ENCODE results near the gene WRNIP1.

Gene WRNIP1

GRCh38 chr6:2765166-2765895 is at the start of gene WRNIP1:
Gene WRNIP1 (plus strand): TSS chr6:2765393. CDS start chr6:2765623, 230 bp downstream.
- peak; percentile 92 for DNase-seq (ENCODE audit: low read depth, low spot score)

GRCh38 chr6:2715737-2716136 is 49.5 kb upstream of the WRNIP1 start:
- no peak for DNase-seq (ENCODE audit: low read depth, low spot score)

- no peak for DNase-seq (ENCODE audit: low read depth, low spot score)
These were observed 48.1 kb upstream of the WRNIP1 start for GRCh38 chr6:2716936-2717700.

GRCh38 chr6:2718334-2719092 is 46.7 kb upstream of the WRNIP1 start:
- DNase-seq (ENCODE audit: low read depth, low spot score): no peak

GRCh38 chr6:2719093-2719455 is 46.1 kb upstream of the WRNIP1 start:
- DNase-seq (ENCODE audit: low read depth, low spot score): no peak

- DNase-seq (ENCODE audit: low read depth, low spot score): no peak
These were observed 44.0 kb upstream of the WRNIP1 start for GRCh38 chr6:2721219-2721618.

- no peak for DNase-seq (ENCODE audit: low read depth, low spot score)
These were observed 39.7 kb upstream of the WRNIP1 start for GRCh38 chr6:2725364-2725988.

GRCh38 chr6:2725999-2726567 is 39.1 kb upstream of the WRNIP1 start:
- DNase-seq (ENCODE audit: low read depth, low spot score): no peak

GRCh38 chr6:2729921-2730320 is 35.3 kb upstream of the WRNIP1 start:
- no peak for DNase-seq (ENCODE audit: low read depth, low spot score)

- no peak for DNase-seq (ENCODE audit: low read depth, low spot score)
These were observed 34.7 kb upstream of the WRNIP1 start for GRCh38 chr6:2730353-2731107.

GRCh38 chr6:2731281-2731909 is 33.8 kb upstream of the WRNIP1 start:
- no peak for DNase-seq (ENCODE audit: low read depth, low spot score)

- DNase-seq (ENCODE audit: low read depth, low spot score): no peak
These were observed 32.6 kb upstream of the WRNIP1 start for GRCh38 chr6:2732503-2733089.

GRCh38 chr6:2733324-2733723 is 31.9 kb upstream of the WRNIP1 start:
- DNase-seq (ENCODE audit: low read depth, low spot score): no peak

GRCh38 chr6:2733736-2734480 is 31.3 kb upstream of the WRNIP1 start:
- no peak for DNase-seq (ENCODE audit: low read depth, low spot score)

- DNase-seq (ENCODE audit: low read depth, low spot score): no peak
These were observed 30.6 kb upstream of the WRNIP1 start for GRCh38 chr6:2734488-2735166.

GRCh38 chr6:2737885-2738284 is 27.3 kb upstream of the WRNIP1 start:
- no peak for DNase-seq (ENCODE audit: low read depth, low spot score)

- peak; percentile 4 for DNase-seq (ENCODE audit: low read depth, low spot score)
These were observed 26.7 kb upstream of the WRNIP1 start for GRCh38 chr6:2738373-2738979.

- DNase-seq (ENCODE audit: low read depth, low spot score): no peak
These were observed 25.9 kb upstream of the WRNIP1 start for GRCh38 chr6:2739335-2739734.

Measured in activated naive CD8-positive, alpha-beta T cell treated with anti-CD3 and anti-CD28 coated beads, Interleukin-2, amount 50 U/mL, for 16 hours (primary cell).